MM.1S (cell line): Measurements from ENCODE around the gene HDAC10.

Experiments used
- DNase-seq: peaks from one replicate; pipeline ENCODE4 v3.0.0-alpha.2; 2015
- H2AFZ ChIP-seq: fragments of 300-600 bp; sonication (generic); 2 replicates; pipeline ENCODE4 v1.6.0; 2016; ENCODE audit warnings: antibody characterized with exemption, low read length
- H3F3A ChIP-seq: fragments of 300-600 bp; sonication (generic); 2 replicates; pipeline ENCODE4 v1.6.1; 2016; ENCODE audit warnings: mild to moderate bottlenecking, antibody characterized with exemption, low read length, moderate library complexity, mixed read lengths; ENCODE audit not compliant: insufficient read depth
- H3K27ac ChIP-seq: fragments of 300-600 bp; sonication (generic); 2 replicates; pipeline ENCODE4 v1.5.1; 2016; ENCODE audit warnings: mild to moderate bottlenecking, low read length
- H3K27me3 ChIP-seq: fragments of 300-600 bp; sonication (generic); replicated peaks from 2 replicates; pipeline ENCODE4 v1.6.0; 2016; ENCODE audit warnings: low read length; ENCODE audit not compliant: insufficient read depth
- H3K36me3 ChIP-seq: fragments of 300-600 bp; sonication (generic); replicated peaks from 2 replicates; pipeline ENCODE4 v1.6.1; 2016; ENCODE audit warnings: mild to moderate bottlenecking, low read length, mixed read lengths; ENCODE audit not compliant: insufficient read depth
- H3K4me1 ChIP-seq: fragments of 300-600 bp; sonication (generic); 2 replicates; pipeline ENCODE4 v1.6.1; 2016; ENCODE audit warnings: low read length, mixed read lengths
- H3K4me2 ChIP-seq: fragments of 300-600 bp; sonication (generic); 2 replicates; pipeline ENCODE4 v1.6.0; 2016; ENCODE audit warnings: low read depth, low read length
- H3K4me3 ChIP-seq: fragments of 300-600 bp; sonication (generic); 2 replicates; pipeline ENCODE4 v1.5.1; 2016; ENCODE audit warnings: low read length, mixed read lengths
- H3K79me2 ChIP-seq: fragments of 300-600 bp; sonication (generic); 2 replicates; pipeline ENCODE4 v1.6.1; 2016; ENCODE audit warnings: mixed run types, low read length, mixed read lengths
- H3K9ac ChIP-seq: fragments of 300-600 bp; sonication (generic); 2 replicates; pipeline ENCODE4 v1.6.1; 2016; ENCODE audit warnings: low read length, mixed read lengths
- H3K9me2 ChIP-seq: fragments of 300-600 bp; sonication (generic); replicated peaks from 2 replicates; pipeline ENCODE4 v1.6.1; 2016; ENCODE audit warnings: mild to moderate bottlenecking, low read length, mixed read lengths; ENCODE audit not compliant: insufficient read depth
- H3K9me3 ChIP-seq: fragments of 300-600 bp; sonication (generic); replicated peaks from 2 replicates; pipeline ENCODE4 v1.6.1; 2016; ENCODE audit warnings: mild to moderate bottlenecking, low read length, mixed read lengths; ENCODE audit not compliant: insufficient read depth
- H4K20me1 ChIP-seq: fragments of 300-600 bp; sonication (generic); 2 replicates; pipeline ENCODE4 v1.6.1; 2016; ENCODE audit warnings: mild to moderate bottlenecking, low read length, moderate library complexity, mixed read lengths; ENCODE audit not compliant: insufficient read depth
- CTCF ChIP-seq: fragments of 300-600 bp; sonication (generic); IDR thresholded peaks from 2 replicates; pipeline ENCODE4 v1.5.1; 2016; ENCODE audit warnings: antibody characterized with exemption, low read length, mixed read lengths
- EZH2 ChIP-seq: fragments of 300-600 bp; sonication (generic); optimal IDR thresholded peaks from 2 replicates; pipeline ENCODE3; 2017; ENCODE audit warnings: low read depth, mild to moderate bottlenecking, antibody characterized with exemption, low read length, mixed read lengths
- EZH2phosphoT487 ChIP-seq: fragments of 300-600 bp; sonication (generic); IDR thresholded peaks from 2 replicates; pipeline ENCODE4 v1.6.1; 2018; ENCODE audit warnings: antibody characterized with exemption, low read length

HDAC10 gene

GRCh38 chr22:50222508-50222907 is 28.6 kb downstream of the HDAC10 start:
- DNase-seq, result no peak
- Histone ChIP-seq H2AFZ (no peak overlapping the region), H3K4me2 (no peak overlapping the region), H3K9ac (no peak overlapping the region), H3K4me1 (no peaks in the 10 kb centered on the region), H3K9me2 (no peaks in the 10 kb centered on the region), H3K27ac (no peak overlapping the region), H3K27me3 (no peaks in the 10 kb centered on the region), H3K4me3 (no peak overlapping the region), H4K20me1 (no peaks in the 10 kb centered on the region), H3K9me3 (no peaks in the 10 kb centered on the region), H3K36me3 (no peaks in the 10 kb centered on the region), H3K79me2 (no peaks in the 10 kb centered on the region), H3F3A (no peaks in the 10 kb centered on the region)
- TF ChIP-seq CTCF, result no peak
- no peak for TF ChIP-seq EZH2phosphoT487
- TF ChIP-seq EZH2, result no peak

- no peaks in the 10 kb centered on the region for H3K27me3 ChIP-seq
- H3F3A ChIP-seq, result no peaks in the 10 kb centered on the region
- no peak overlapping the region for H3K4me2 ChIP-seq
- H3K27ac ChIP-seq, result no peak overlapping the region
- no peak for TF ChIP-seq EZH2phosphoT487
- TF ChIP-seq EZH2, result no peak
- TF ChIP-seq CTCF, result no peak
- no peak for DNase-seq
- no peaks in the 10 kb centered on the region for H3K79me2 ChIP-seq
- H4K20me1 ChIP-seq, result no peaks in the 10 kb centered on the region
- no peaks in the 10 kb centered on the region for H3K9me3 ChIP-seq
- no peak overlapping the region for H3K4me3 ChIP-seq
- H3K36me3 ChIP-seq, result no peaks in the 10 kb centered on the region
- H3K9me2 ChIP-seq, result no peaks in the 10 kb centered on the region
- no peak overlapping the region for H2AFZ ChIP-seq
- no peak overlapping the region for H3K9ac ChIP-seq
- no peaks in the 10 kb centered on the region for H3K4me1 ChIP-seq
Measured at GRCh38 chr22:50221410-50222300, 29.4 kb downstream of the HDAC10 start.

- no peaks in the 10 kb centered on the region for H3K9me2 ChIP-seq
- H3K36me3 ChIP-seq, result no peaks in the 10 kb centered on the region
- no peak overlapping the region for H3K9ac ChIP-seq
- H3K4me2 ChIP-seq, result no peak overlapping the region
- no peaks in the 10 kb centered on the region for H3K9me3 ChIP-seq
- H4K20me1 ChIP-seq, result no peaks in the 10 kb centered on the region
- no peak overlapping the region for H3K4me3 ChIP-seq
- no peaks in the 10 kb centered on the region for H3F3A ChIP-seq
- no peak overlapping the region for H2AFZ ChIP-seq
- no peaks in the 10 kb centered on the region for H3K4me1 ChIP-seq
- no peak overlapping the region for H3K27ac ChIP-seq
- H3K27me3 ChIP-seq, result no peaks in the 10 kb centered on the region
- DNase-seq, result no peak
- TF ChIP-seq EZH2phosphoT487, result no peak
- H3K79me2 ChIP-seq, result no peaks in the 10 kb centered on the region
Measured at GRCh38 chr22:50220603-50221409, 30.3 kb downstream of the HDAC10 start.
